Neutrophil (primary cell): Measurements from ENCODE around the gene ARL5A.

Experiments
- H3K27ac ChIP-seq: fragments of 200-600 bp; sonication (generic); 2 replicates; pipeline ENCODE4 v1.5.1; 2016; ENCODE audit warnings: mild to moderate bottlenecking, moderate library complexity
- H3K27me3 ChIP-seq: fragments of 200-600 bp; sonication (generic); 2 replicates; pipeline ENCODE4 v1.6.0; 2016; ENCODE audit warnings: mild to moderate bottlenecking
- H3K36me3 ChIP-seq: fragments of 200-600 bp; sonication (generic); 2 replicates; pipeline ENCODE4 v1.5.1; 2017
- H3K4me1 ChIP-seq, 2 experiments: fragments of 200-600 bp in 1 of 2; sonication (generic) in 1 of 2; 1 replicate in 1 of 2; 2 replicates in 1 of 2; pipeline versions ENCODE4 v1.5.1 to v1.6.1; 2013 to 2016; ENCODE audit warnings: low read depth in 1 of 2, low read length in 1 of 2, mild to moderate bottlenecking in 1 of 2, moderate library complexity in 1 of 2; ENCODE audit not compliant: control insufficient read depth in 1 of 2, insufficient read depth in 1 of 2
- H3K4me3 ChIP-seq, 2 experiments: fragments of 200-600 bp in 1 of 2; sonication (generic) in 1 of 2; 1 replicate in 1 of 2; 2 replicates in 1 of 2; pipeline ENCODE4 v1.5.1; 2013 to 2016; ENCODE audit warnings: low read depth in 1 of 2, low read length in 1 of 2, mild to moderate bottlenecking in 1 of 2, moderate library complexity in 1 of 2
- H3K9me3 ChIP-seq: fragments of 200-600 bp; sonication (generic); 2 replicates; pipeline ENCODE4 v1.5.1; 2016
- CTCF ChIP-seq: fragments of 200-600 bp; sonication (generic); IDR thresholded peaks from 2 replicates; pipeline ENCODE4 v1.5.1; 2016; ENCODE audit warnings: antibody characterized with exemption

Gene ARL5A

DNA sequence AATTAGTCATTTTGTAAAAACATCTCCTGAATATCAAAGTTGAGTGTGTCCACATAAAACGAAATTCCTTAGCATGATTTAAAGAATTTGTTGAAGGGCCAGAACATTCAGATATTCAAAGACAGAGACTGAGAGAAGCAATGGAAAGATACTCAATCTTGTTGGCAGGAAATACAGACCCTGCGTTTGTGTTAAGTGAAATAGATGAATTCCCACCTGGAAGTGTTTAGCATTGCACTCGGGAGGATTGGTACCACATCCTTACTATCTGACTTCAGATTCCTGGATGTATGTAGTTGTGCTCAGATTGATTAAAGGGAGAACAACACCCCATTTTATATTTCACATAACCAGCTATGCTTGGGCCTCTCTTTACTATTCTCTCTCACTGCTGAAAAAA, 9.7 kb upstream of the ARL5A start:
- no peak for TF ChIP-seq CTCF
- Histone ChIP-seq H3K9me3 (no peaks in the 10 kb centered on the region), H3K4me1 (peaks cover 0 to 3% of the 10 kb centered on the region in 2 experiments), H3K36me3 (no peaks in the 10 kb centered on the region), H3K4me3 (no peak overlapping the region), H3K27ac (no peak overlapping the region), H3K27me3 (no peaks in the 10 kb centered on the region)

DNA sequence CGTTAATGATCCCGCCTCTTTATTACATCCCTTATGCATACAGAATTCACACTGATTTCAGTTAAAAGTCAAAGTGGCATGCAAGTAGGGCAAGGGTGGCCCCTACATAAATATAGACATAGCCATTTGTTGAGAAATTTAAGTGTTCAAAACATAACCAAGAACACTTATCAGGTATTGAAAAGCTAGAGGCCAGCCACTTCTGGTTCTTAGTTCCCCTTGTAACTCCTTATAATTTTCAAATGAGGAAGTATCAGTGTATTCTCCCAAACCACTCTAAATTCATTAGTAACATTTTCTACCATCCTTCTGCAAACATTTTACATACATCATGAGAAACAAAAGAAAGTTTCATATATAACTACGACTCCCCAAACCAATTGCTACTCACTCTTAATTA, 5.8 kb upstream of the ARL5A start:
- no peak overlapping the region for H3K4me3 ChIP-seq
- H3K27me3 ChIP-seq = no peaks in the 10 kb centered on the region
- H3K9me3 ChIP-seq = no peaks in the 10 kb centered on the region
- H3K27ac ChIP-seq = no peak overlapping the region
- no peaks in the 10 kb centered on the region for H3K36me3 ChIP-seq
- TF ChIP-seq CTCF = no peak
- H3K4me1 ChIP-seq = peaks cover under 1 to 5% of the 10 kb centered on the region in 2 experiments

- no peaks in the 10 kb centered on the region for H3K9me3 ChIP-seq
- H3K36me3 ChIP-seq = no peaks in the 10 kb centered on the region
- H3K4me3 ChIP-seq = no peak overlapping the region
- no peak for TF ChIP-seq CTCF
- H3K27ac ChIP-seq = no peak overlapping the region
- H3K4me1 ChIP-seq = peaks cover 21 to 25% of the 10 kb centered on the region in 2 experiments
- no peaks in the 10 kb centered on the region for H3K27me3 ChIP-seq
Observed at GRCh38 chr2:151830961-151831360, 2.7 kb upstream of the ARL5A start.

- H3K4me3 ChIP-seq = peak overlapping the region; percentile 86 to 92
- no peaks in the 10 kb centered on the region for H3K36me3 ChIP-seq
- TF ChIP-seq CTCF = no peak
- peak overlapping the region; percentile 76 for H3K27ac ChIP-seq
- H3K9me3 ChIP-seq = no peaks in the 10 kb centered on the region
- peaks cover 21 to 22% of the 10 kb centered on the region in 2 experiments for H3K4me1 ChIP-seq
- H3K27me3 ChIP-seq = no peaks in the 10 kb centered on the region
Observed at GRCh38 chr2:151828890-151829324, 686 bp upstream of the ARL5A start.

- Histone ChIP-seq H3K27me3 (no peaks in the 10 kb centered on the region), H3K4me1 (peaks cover 21 to 22% of the 10 kb centered on the region in 2 experiments), H3K27ac (peak overlapping the region; percentile 76), H3K36me3 (no peaks in the 10 kb centered on the region), H3K4me3 (peak overlapping the region; percentile 86 to 92), H3K9me3 (no peaks in the 10 kb centered on the region)
- no peak for TF ChIP-seq CTCF
Observed at GRCh38 chr2:151827564-151828142, 568 bp downstream of the ARL5A start.
